Glutamatergic neuron (in vitro differentiated cells): ENCODE results near the gene PCDHGC4. TPM values are rescaled to one million over a fixed set of nuclear protein-coding genes. Genes with fewer than 3 reads are reported as not detected.

Experiments
- DNase-seq: peaks from one replicate; pipeline ENCODE4 v3.0.0; 2022
- H3K27ac Mint-ChIP-seq: one replicate; pipeline ENCODE4 v1.8.0; 2020; ENCODE audit warnings: mild to moderate bottlenecking, mixed read lengths, inconsistent platforms; ENCODE audit not compliant: unreplicated experiment
- H3K27me3 Mint-ChIP-seq: one replicate; pipeline ENCODE4 v1.8.0; 2020; ENCODE audit warnings: mild to moderate bottlenecking, moderate library complexity, mixed read lengths, inconsistent platforms; ENCODE audit not compliant: unreplicated experiment
- H3K36me3 Mint-ChIP-seq: one replicate; pipeline ENCODE4 v1.8.0; 2020; ENCODE audit warnings: mild to moderate bottlenecking, mixed read lengths, inconsistent platforms; ENCODE audit not compliant: unreplicated experiment
- H3K4me1 Mint-ChIP-seq: one replicate; pipeline ENCODE4 v1.8.0; 2020; ENCODE audit warnings: mild to moderate bottlenecking, low read depth, mixed read lengths, inconsistent platforms; ENCODE audit not compliant: unreplicated experiment
- H3K4me3 Mint-ChIP-seq: one replicate; pipeline ENCODE4 v1.8.0; 2020; ENCODE audit warnings: mild to moderate bottlenecking, mixed read lengths, inconsistent platforms; ENCODE audit not compliant: unreplicated experiment
- H3K9me3 Mint-ChIP-seq: one replicate; pipeline ENCODE4 v1.8.0; 2020; ENCODE audit warnings: mild to moderate bottlenecking, moderate library complexity, mixed read lengths, inconsistent platforms; ENCODE audit not compliant: unreplicated experiment
- CTCF ChIP-seq: fragments of 200-600 bp; sonication (generic); IDR thresholded peaks from one replicate; pipeline ENCODE4 v1.5.0; 2021; ENCODE audit not compliant: partially characterized antibody, unreplicated experiment
- total RNA-seq: library from RNA; stranded (reverse); fragmentation: NEBNext Ultra II Directional; extraction: Animal tissue kit (Norgen Biotek cat#: 25700); gene quantifications from one replicate; pipeline ENCODE4 v1.2.1, GENCODE V29; 2021; ENCODE audit not compliant: unreplicated experiment

PCDHGC4 gene
- total RNA-seq, 1 donor from 2014 or later: 6.7 TPM

- peaks cover 12% of the 10 kb centered on the region for H3K27me3 Mint-ChIP-seq
- no peak overlapping the region for H3K27ac Mint-ChIP-seq
- no peak for TF ChIP-seq CTCF
- peaks cover 22% of the 10 kb centered on the region for H3K9me3 Mint-ChIP-seq
- peaks cover 33% of the 10 kb centered on the region for H3K4me1 Mint-ChIP-seq
- H3K4me3 Mint-ChIP-seq: no peak overlapping the region
- DNase-seq: no peak
- peaks cover 3% of the 10 kb centered on the region for H3K36me3 Mint-ChIP-seq
These were observed 21.7 kb downstream of the PCDHGC4 start for GRCh38 chr5:141506381-141507155.

- DNase-seq: no peak
- H3K9me3 Mint-ChIP-seq: peaks cover 19% of the 10 kb centered on the region
- H3K4me1 Mint-ChIP-seq: peaks cover 31% of the 10 kb centered on the region
- H3K27ac Mint-ChIP-seq: peak overlapping the region; percentile 75
- peaks cover 6% of the 10 kb centered on the region for H3K36me3 Mint-ChIP-seq
- no peak for TF ChIP-seq CTCF
- H3K4me3 Mint-ChIP-seq: peak overlapping the region; percentile 78
- peaks cover 15% of the 10 kb centered on the region for H3K27me3 Mint-ChIP-seq
These were observed 22.7 kb downstream of the PCDHGC4 start for GRCh38 chr5:141507387-141508091.

GRCh38 chr5:141508440-141508797 lies 23.6 kb downstream of the PCDHGC4 start:
- DNase-seq: no peak
- Mint-ChIP-seq H3K27me3 (peaks cover 20% of the 10 kb centered on the region), H3K9me3 (peaks cover 24% of the 10 kb centered on the region), H3K36me3 (peaks cover 6% of the 10 kb centered on the region), H3K4me1 (peaks cover 35% of the 10 kb centered on the region), H3K4me3 (peak overlapping the region; percentile 78), H3K27ac (peak overlapping the region; percentile 93)
- TF ChIP-seq CTCF: no peak

- Mint-ChIP-seq H3K27me3 (peaks cover 24% of the 10 kb centered on the region), H3K36me3 (peaks cover 6% of the 10 kb centered on the region), H3K4me3 (peak overlapping the region; percentile 84), H3K27ac (peak overlapping the region; percentile 95), H3K4me1 (peaks cover 36% of the 10 kb centered on the region), H3K9me3 (peaks cover 29% of the 10 kb centered on the region)
- DNase-seq: peak; percentile 75
- TF ChIP-seq CTCF: no peak
These were observed 24.2 kb downstream of the PCDHGC4 start for GRCh38 chr5:141508798-141509611.
